Measurements from ENCODE around the gene PITX2.

- TF ChIP-seq CTCF (optimal IDR thresholded peaks at IDR 0.05 in 1 of 3, IDR thresholded peaks at IDR 0.05 in 1 of 3, conservative IDR thresholded peaks at IDR 0.05 in 1 of 3; ENCODE audit: extremely low read depth in 1 of 3, insufficient read depth in 2 of 3, low read length in 3 of 3) (no peak), EZH2 (IDR thresholded peaks at IDR 0.05; ENCODE audit: low read length) (no peak)
These were observed 27.3 kb downstream of the PITX2 start for GRCh38 chr4:110595583-110595982.

All from keratinocyte (primary cell).